ENCODE measurements around the gene HSD17B1.

DNA sequence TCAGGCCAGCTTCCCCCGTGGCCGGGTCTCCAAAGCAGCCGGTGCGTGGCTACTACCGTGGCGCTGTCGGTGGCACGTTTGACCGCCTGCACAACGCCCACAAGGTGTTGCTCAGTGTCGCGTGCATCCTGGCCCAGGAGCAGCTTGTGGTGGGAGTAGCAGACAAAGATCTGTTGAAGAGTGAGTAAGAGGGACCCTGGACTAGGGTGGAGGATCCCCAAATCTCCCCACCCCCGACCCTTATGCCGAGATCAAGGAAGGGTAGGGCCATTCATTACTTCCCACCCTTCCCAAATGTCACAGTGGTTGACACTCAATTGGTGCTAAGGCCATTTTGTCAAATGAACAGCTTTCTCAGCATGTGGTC, 10.4 kb downstream of the HSD17B1 start:
- TF ChIP-seq, protein P1, sequence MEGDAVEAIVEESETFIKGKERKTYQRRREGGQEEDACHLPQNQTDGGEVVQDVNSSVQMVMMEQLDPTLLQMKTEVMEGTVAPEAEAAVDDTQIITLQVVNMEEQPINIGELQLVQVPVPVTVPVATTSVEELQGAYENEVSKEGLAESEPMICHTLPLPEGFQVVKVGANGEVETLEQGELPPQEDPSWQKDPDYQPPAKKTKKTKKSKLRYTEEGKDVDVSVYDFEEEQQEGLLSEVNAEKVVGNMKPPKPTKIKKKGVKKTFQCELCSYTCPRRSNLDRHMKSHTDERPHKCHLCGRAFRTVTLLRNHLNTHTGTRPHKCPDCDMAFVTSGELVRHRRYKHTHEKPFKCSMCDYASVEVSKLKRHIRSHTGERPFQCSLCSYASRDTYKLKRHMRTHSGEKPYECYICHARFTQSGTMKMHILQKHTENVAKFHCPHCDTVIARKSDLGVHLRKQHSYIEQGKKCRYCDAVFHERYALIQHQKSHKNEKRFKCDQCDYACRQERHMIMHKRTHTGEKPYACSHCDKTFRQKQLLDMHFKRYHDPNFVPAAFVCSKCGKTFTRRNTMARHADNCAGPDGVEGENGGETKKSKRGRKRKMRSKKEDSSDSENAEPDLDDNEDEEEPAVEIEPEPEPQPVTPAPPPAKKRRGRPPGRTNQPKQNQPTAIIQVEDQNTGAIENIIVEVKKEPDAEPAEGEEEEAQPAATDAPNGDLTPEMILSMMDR (conservative IDR thresholded peaks at IDR 0.05; ENCODE audit: low read depth, low read length): no peak
- no peak for TF ChIP-seq EZH2 (IDR thresholded peaks at IDR 0.05; ENCODE audit: low read length, unreplicated experiment)
- TF ChIP-seq EZH2phosphoT487 (IDR thresholded peaks at IDR 0.05; ENCODE audit: borderline replicate concordance, low read length): no peak

Data from PC-3 (cell line).